GM12892 (cell line): ENCODE results near the gene SHROOM3.
"Not testable (repeated sequence)": the region's sequence is repeated elsewhere in the genome, so short reads cannot be mapped to it uniquely, and the experiment has no call there.

Experiments
- POLR2A ChIP-seq: IDR thresholded peaks from 2 replicates; pipeline ENCODE4 v1.6.1; 2011; ENCODE audit warnings: low read depth, low read length, control low read depth
- POLR2AphosphoS5 ChIP-seq: IDR thresholded peaks from 2 replicates; pipeline ENCODE4 v1.6.1; 2011; ENCODE audit warnings: low read depth, low read length, control low read depth

DNA sequence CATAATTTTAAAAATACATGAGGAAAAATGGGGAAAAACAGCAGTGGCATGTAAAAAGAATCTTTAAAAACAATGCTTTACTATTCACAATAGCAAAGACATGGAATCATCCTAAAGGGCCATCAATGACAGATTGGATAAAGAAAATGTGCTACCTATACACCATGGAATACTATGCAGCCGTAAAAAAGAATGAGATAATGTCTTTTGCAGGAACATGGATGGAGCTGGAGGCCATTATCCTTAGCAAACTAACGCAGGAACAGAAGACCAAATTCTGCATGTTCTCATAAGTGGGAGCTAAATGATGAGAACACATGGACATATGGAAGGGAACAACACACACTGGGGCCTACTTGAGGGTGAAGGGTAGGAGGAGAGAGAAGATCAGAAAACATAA, 287.1 kb downstream of the SHROOM3 start:
- TF ChIP-seq POLR2A, POLR2AphosphoS5: not testable (repeated sequence)
